ENCODE data around the gene GRK1. TPM values are rescaled to one million over a fixed set of nuclear protein-coding genes. Genes with fewer than 3 reads are reported as not detected.

The GRK1 gene
- total RNA-seq, 4 donors from 2014 or later = not detected

- intact Hi-C loops (cut with DNase I; ENCODE audit: low total_unique reads) (no loop called here), in situ Hi-C loops (cut with MboI; ENCODE audit: low pct_ligation_motif_present in 1 of 4, low pct_unique_long_range_greater_than_20kb in 1 of 4, low sequenced_read_pairs in 3 of 4) (no loop called here)
- TF ChIP-seq POLR2AphosphoS5 (IDR thresholded peaks at IDR 0.05) (no peak), CTCF (IDR thresholded peaks at IDR 0.05) (no peak), POLR2A (IDR thresholded peaks at IDR 0.05) (no peak)
- Histone ChIP-seq H3K27me3 (no peaks in the 10 kb centered on the region), H3K4me3 (no peak overlapping the region), H3K4me1 (peaks cover 0 to 3% (median 0%) of the 10 kb centered on the region in 4 donors), H3K36me3 (no peaks in the 10 kb centered on the region), H3K9me3 (peaks cover 0 to 5% of the 10 kb centered on the region in 2 donors), H3K27ac (no peak overlapping the region)
- 66% methylated on average over 41 of the region's 42 CpGs; no CpG with 5 or more reads in 1 of the 2 donors for WGBS, 2 donors (ENCODE audit: low coverage in 1 of 2)
- DNase-seq = peak; percentile 17
These were observed 10.0 kb upstream of the GRK1 start for GRCh38 chr13:113656831-113657671.

GRCh38 chr13:113657851-113658741, 8.9 kb upstream of the GRK1 start, which contains the start of gene ATP4B:
Gene ATP4B (minus strand): TSS chr13:113658198. CDS start chr13:113658144, 54 bp downstream.
- DNase-seq = peak; percentile 6
- Histone ChIP-seq H3K4me1 (peaks cover 0 to 3% (median 0%) of the 10 kb centered on the region in 4 donors), H3K4me3 (no peak within 1 kb of the TSS), H3K27me3 (no peaks in the 10 kb centered on the region), H3K36me3 (no peaks in the 10 kb centered on the region), H3K9me3 (peaks cover 0 to 5% of the 10 kb centered on the region in 2 donors), H3K27ac (no peak within 1 kb of the TSS)
- intact Hi-C loops (cut with DNase I; ENCODE audit: low total_unique reads) = no loop called here
- in situ Hi-C loops (cut with MboI; ENCODE audit: low pct_ligation_motif_present in 1 of 4, low pct_unique_long_range_greater_than_20kb in 1 of 4, low sequenced_read_pairs in 3 of 4) = no loop called here
- 90% methylated on average over 33 of the region's 47 CpGs; no CpG with 5 or more reads in 1 of the 2 donors for WGBS, 2 donors (ENCODE audit: low coverage in 1 of 2)
- TF ChIP-seq POLR2AphosphoS5 (IDR thresholded peaks at IDR 0.05) (no peak), CTCF (IDR thresholded peaks at IDR 0.05) (no peak), EP300 (IDR thresholded peaks at IDR 0.05; ENCODE audit: low read depth) (no peak), POLR2A (IDR thresholded peaks at IDR 0.05) (no peak)

- no peaks in the 10 kb centered on the region for H3K36me3 ChIP-seq
- TF ChIP-seq EP300 (IDR thresholded peaks at IDR 0.05; ENCODE audit: low read depth) (no peak), POLR2AphosphoS5 (IDR thresholded peaks at IDR 0.05) (no peak), CTCF (IDR thresholded peaks at IDR 0.05) (no peak), POLR2A (IDR thresholded peaks at IDR 0.05) (no peak)
- peak; percentile 3 for DNase-seq
- peaks cover 0 to 5% of the 10 kb centered on the region in 2 donors for H3K9me3 ChIP-seq
- peaks cover 0 to 3% (median under 1%) of the 10 kb centered on the region in 4 donors for H3K4me1 ChIP-seq
- 66% methylated on average over 14 of the region's 14 CpGs; no CpG with 5 or more reads in 1 of the 2 donors for WGBS, 2 donors (ENCODE audit: low coverage in 1 of 2)
- no peak overlapping the region for H3K27ac ChIP-seq
- no peaks in the 10 kb centered on the region for H3K27me3 ChIP-seq
- intact Hi-C loops (cut with DNase I; ENCODE audit: low total_unique reads) (no loop called here), in situ Hi-C loops (cut with MboI; ENCODE audit: low pct_ligation_motif_present in 1 of 4, low pct_unique_long_range_greater_than_20kb in 1 of 4, low sequenced_read_pairs in 3 of 4) (no loop called here)
- no peak overlapping the region for H3K4me3 ChIP-seq
These were observed 8.2 kb upstream of the GRK1 start for GRCh38 chr13:113658836-113659235.

GRCh38 chr13:113659337-113659736, 7.7 kb upstream of the GRK1 start:
- in situ Hi-C loops (cut with MboI; ENCODE audit: low pct_ligation_motif_present in 1 of 4, low pct_unique_long_range_greater_than_20kb in 1 of 4, low sequenced_read_pairs in 3 of 4) (no loop called here), intact Hi-C loops (cut with DNase I; ENCODE audit: low total_unique reads) (no loop called here)
- Histone ChIP-seq H3K27ac (no peak overlapping the region), H3K9me3 (peaks cover 0 to 5% of the 10 kb centered on the region in 2 donors), H3K4me1 (peaks cover 0 to 8% (median 2%) of the 10 kb centered on the region in 4 donors), H3K4me3 (no peak overlapping the region), H3K27me3 (no peaks in the 10 kb centered on the region), H3K36me3 (no peaks in the 10 kb centered on the region)
- no peak for DNase-seq
- 90 to 97% methylated on average over 8 of the region's 8 CpGs for WGBS, 2 donors (ENCODE audit: low coverage in 1 of 2)
- TF ChIP-seq POLR2AphosphoS5 (IDR thresholded peaks at IDR 0.05) = no peak
- TF ChIP-seq EP300 (IDR thresholded peaks at IDR 0.05; ENCODE audit: low read depth) = no peak
- TF ChIP-seq CTCF (IDR thresholded peaks at IDR 0.05) = no peak
- TF ChIP-seq POLR2A (IDR thresholded peaks at IDR 0.05) = no peak
